PFSK-1 (cell line): ENCODE results near the gene CEP112.

Experiments
- FOXP2 ChIP-seq: optimal IDR thresholded peaks from 2 replicates; pipeline ENCODE3; 2011; ENCODE audit warnings: borderline replicate concordance, control low read depth, inconsistent platforms; ENCODE audit not compliant: insufficient read depth; ENCODE audit errors: extremely low read length, extremely low read depth
- POLR2AphosphoS5 ChIP-seq: IDR thresholded peaks from 2 replicates; pipeline ENCODE4 v1.6.1; 2012; ENCODE audit warnings: low read depth, mild to moderate bottlenecking, control low read depth, low read length, moderate library complexity
- REST ChIP-seq, 2 experiments: IDR thresholded peaks; 2 replicates each; pipeline versions ENCODE4 v1.6.1 to v1.8.0; 2011 to 2012; ENCODE audit warnings: low read depth in 2 of 2, low read length in 2 of 2, control low read depth in 1 of 2, inconsistent platforms in 1 of 2, mild to moderate bottlenecking in 1 of 2, moderate library complexity in 1 of 2; ENCODE audit not compliant: insufficient read depth in 1 of 2
- SIN3A ChIP-seq: IDR thresholded peaks from 2 replicates; pipeline ENCODE4 v1.6.1; 2012; ENCODE audit warnings: mild to moderate bottlenecking, low read length, moderate library complexity, borderline replicate concordance; ENCODE audit not compliant: insufficient read depth
- TAF1 ChIP-seq: IDR thresholded peaks from 2 replicates; pipeline ENCODE4 v1.6.1; 2012; ENCODE audit warnings: low read length, control low read depth, borderline replicate concordance; ENCODE audit not compliant: insufficient read depth

The CEP112 gene

GRCh38 chr17:65742403-65743307 is 449.3 kb downstream of the CEP112 start:
- TF ChIP-seq POLR2AphosphoS5 (no peak), SIN3A (no peak), REST (IDR thresholded peaks at IDR 0.05; ENCODE audit: insufficient read depth in 1 of 2, low read depth in 2 of 2, low read length in 2 of 2) (no peak), FOXP2 (no peak), TAF1 (no peak)

DNA sequence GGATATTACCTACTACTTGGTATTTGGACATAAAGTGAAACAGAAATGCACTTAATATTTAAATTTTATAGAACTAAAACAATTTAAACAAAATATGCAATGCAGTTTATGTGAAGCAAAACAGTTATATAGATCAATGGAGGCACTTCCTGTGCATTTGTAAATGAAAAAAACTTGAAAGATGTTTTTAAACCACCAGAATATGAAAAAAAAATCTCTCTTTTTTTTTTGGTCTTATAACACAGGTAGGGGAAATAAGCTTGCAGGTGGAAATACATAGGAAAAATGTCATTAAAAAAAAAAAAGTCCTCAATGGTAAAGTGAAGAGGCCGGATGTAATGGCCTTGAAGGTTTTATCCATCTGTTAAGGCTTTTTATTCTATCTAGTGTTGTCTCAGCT is 450.2 kb downstream of the CEP112 start:
- TF ChIP-seq POLR2AphosphoS5 (no peak), SIN3A (no peak), TAF1 (no peak), REST (IDR thresholded peaks at IDR 0.05; ENCODE audit: insufficient read depth in 1 of 2, low read depth in 2 of 2, low read length in 2 of 2) (no peak), FOXP2 (no peak)

GRCh38 chr17:65739034-65739433 is 452.9 kb downstream of the CEP112 start:
- no peak for TF ChIP-seq POLR2AphosphoS5
- TF ChIP-seq FOXP2, result no peak
- TF ChIP-seq SIN3A, result no peak
- no peak for TF ChIP-seq TAF1
- no peak for TF ChIP-seq REST (IDR thresholded peaks at IDR 0.05; ENCODE audit: insufficient read depth in 1 of 2, low read depth in 2 of 2, low read length in 2 of 2)

- TF ChIP-seq FOXP2, result no peak
These were observed 454.5 kb downstream of the CEP112 start for GRCh38 chr17:65737451-65737850.

- TF ChIP-seq TAF1, result no peak
- TF ChIP-seq FOXP2, result no peak
- TF ChIP-seq SIN3A, result no peak
- no peak for TF ChIP-seq REST (IDR thresholded peaks at IDR 0.05; ENCODE audit: insufficient read depth in 1 of 2, low read depth in 2 of 2, low read length in 2 of 2)
- TF ChIP-seq POLR2AphosphoS5, result no peak
These were observed 458.6 kb downstream of the CEP112 start for GRCh38 chr17:65733314-65733713.
